ENCODE data around the gene RFTN1.

The RFTN1 gene

GRCh38 chr3:16295298-16295890 lies 218.1 kb downstream of the RFTN1 start:
- DNase-seq: no peak

GRCh38 chr3:16294844-16295243 lies 218.7 kb downstream of the RFTN1 start:
- no peak for DNase-seq

GRCh38 chr3:16290827-16291196 lies 222.7 kb downstream of the RFTN1 start:
- DNase-seq: peak; percentile 87

GRCh38 chr3:16290007-16290826 lies 223.3 kb downstream of the RFTN1 start:
- peak; percentile 65 for DNase-seq

- no peak for DNase-seq
Measured at GRCh38 chr3:16289144-16289889, 224.2 kb downstream of the RFTN1 start.

GRCh38 chr3:16288664-16289063 lies 224.8 kb downstream of the RFTN1 start:
- no peak for DNase-seq

GRCh38 chr3:16286751-16287543 lies 226.6 kb downstream of the RFTN1 start:
- no peak for DNase-seq

GRCh38 chr3:16286161-16286560 lies 227.3 kb downstream of the RFTN1 start:
- DNase-seq: peak; percentile 91

GRCh38 chr3:16284633-16285032 lies 228.9 kb downstream of the RFTN1 start:
- no peak for DNase-seq

- no peak for DNase-seq
Measured at GRCh38 chr3:16280671-16281070, 232.8 kb downstream of the RFTN1 start.

- no peak for DNase-seq
Measured at GRCh38 chr3:16279010-16279801, 234.3 kb downstream of the RFTN1 start.

GRCh38 chr3:16277471-16277870 lies 236.0 kb downstream of the RFTN1 start:
- no peak for DNase-seq

GRCh38 chr3:16273867-16274266 lies 239.6 kb downstream of the RFTN1 start:
- no peak for DNase-seq

GRCh38 chr3:16272588-16272987 lies 240.9 kb downstream of the RFTN1 start:
- DNase-seq: no peak

GRCh38 chr3:16270855-16271254 lies 242.6 kb downstream of the RFTN1 start:
- DNase-seq: no peak

GRCh38 chr3:16266714-16267113 lies 246.8 kb downstream of the RFTN1 start:
- DNase-seq: no peak
